SK-N-SH (cell line): ENCODE results near the gene FSIP1. TPM values are rescaled to one million over a fixed set of nuclear protein-coding genes. Genes with fewer than 3 reads are reported as not detected.
A peak's percentile ranks its signal among the peaks of the same experiment; 100 is the strongest.

ENCODE experiments used
- CTCF ChIA-PET: fragments of 300-600, 350-600 bp; formaldehyde crosslinking; extraction: SDS; loops from one replicate; lab custom pipeline; 2021; lab: Yijun Ruan, JAX
- POLR2A ChIA-PET: fragments of 350-600 bp; sonication (Branson Sonifier 250); formaldehyde crosslinking; extraction: SDS; loops from one replicate; lab custom pipeline; 2020; ENCODE audit warnings: antibody characterized with exemption, inconsistent platforms; lab: Yijun Ruan, JAX
- DNase-seq: peaks from one replicate; pipeline ENCODE4 v3.0.0; 2012
- H2AFZ ChIP-seq: fragments of 200-600 bp; sonication (generic); 2 replicates; pipeline ENCODE4 v1.8.1; 2016; ENCODE audit warnings: antibody characterized with exemption, mild to moderate bottlenecking, low read depth
- H3F3A ChIP-seq: fragments of 200-600 bp; sonication (generic); replicated peaks from 2 replicates; pipeline ENCODE3; 2016; ENCODE audit warnings: antibody characterized with exemption, mild to moderate bottlenecking; ENCODE audit not compliant: insufficient read depth
- H3K27ac ChIP-seq, 2 experiments: fragments of 200-500 bp in 1 of 2; fragments of 200-600 bp in 1 of 2; sonication (Bioruptor generic) in 1 of 2; sonication (generic), shearing (Covaris generic) in 1 of 2; 2 replicates each; pipeline versions ENCODE4 v1.5.1 to v1.6.1; 2014 to 2016; ENCODE audit warnings: low read depth in 2 of 2, inconsistent platforms in 1 of 2, low read length in 1 of 2, mild to moderate bottlenecking in 1 of 2, mixed read lengths in 1 of 2
- H3K27me3 ChIP-seq: fragments of 200-600 bp; sonication (generic), shearing (Covaris generic); 2 replicates; pipeline ENCODE4 v1.6.1; 2016; ENCODE audit warnings: mixed run types; ENCODE audit not compliant: insufficient read depth
- H3K36me3 ChIP-seq, 2 experiments: fragments of 200-500 bp in 1 of 2; fragments of 200-600 bp in 1 of 2; sonication (Bioruptor generic) in 1 of 2; sonication (generic) in 1 of 2; replicated peaks in 1 of 2; 2 replicates each; pipeline versions ENCODE3 to v1.5.1; 2014 to 2016; ENCODE audit warnings: low read length in 1 of 2, mild to moderate bottlenecking in 1 of 2; ENCODE audit not compliant: insufficient read depth in 2 of 2, control insufficient read depth in 1 of 2
- H3K4me1 ChIP-seq, 2 experiments: fragments of 200-500 bp in 1 of 2; fragments of 200-600 bp in 1 of 2; sonication (Bioruptor generic) in 1 of 2; sonication (generic), shearing (Covaris generic) in 1 of 2; 2 replicates each; pipeline versions ENCODE4 v1.5.1 to v1.6.1; 2014 to 2016; ENCODE audit warnings: low read depth in 1 of 2, low read length in 1 of 2, mixed run types in 1 of 2; ENCODE audit not compliant: insufficient read depth in 2 of 2, control insufficient read depth in 1 of 2
- H3K4me2 ChIP-seq: fragments of 200-600 bp; sonication (generic), shearing (Covaris generic); 2 replicates; pipeline ENCODE4 v1.6.1; 2017; ENCODE audit warnings: mixed run types
- H3K4me3 ChIP-seq, 2 experiments: fragments of 200-500 bp in 1 of 2; fragments of 200-600 bp in 1 of 2; sonication (Bioruptor generic) in 1 of 2; sonication (generic), shearing (Covaris generic) in 1 of 2; 2 replicates each; pipeline versions ENCODE4 v1.5.1 to v1.8.1; 2014 to 2016; ENCODE audit warnings: low read depth in 2 of 2, inconsistent platforms in 1 of 2, low read length in 1 of 2, mild to moderate bottlenecking in 1 of 2, mixed read lengths in 1 of 2, moderate library complexity in 1 of 2
- H3K79me2 ChIP-seq: fragments of 200-600 bp; sonication (generic); 2 replicates; pipeline ENCODE4 v1.8.1; 2017; ENCODE audit warnings: mild to moderate bottlenecking; ENCODE audit not compliant: insufficient read depth
- H3K9ac ChIP-seq: fragments of 200-600 bp; sonication (generic); 2 replicates; pipeline ENCODE4 v1.6.1; 2017; ENCODE audit warnings: mixed run types
- H3K9me2 ChIP-seq: fragments of 200-600 bp; sonication (generic); 2 replicates; pipeline ENCODE4 v1.6.1; 2017; ENCODE audit warnings: mixed run types
- H3K9me3 ChIP-seq: fragments of 200-600 bp; sonication (generic); 2 replicates; pipeline ENCODE4 v1.6.1; 2017; ENCODE audit warnings: mixed run types, mild to moderate bottlenecking, moderate library complexity
- H4K20me1 ChIP-seq: fragments of 200-600 bp; sonication (generic); 2 replicates; pipeline ENCODE4 v1.6.1; 2017; ENCODE audit warnings: mild to moderate bottlenecking, mixed run types; ENCODE audit not compliant: insufficient read depth
- CHD2 ChIP-seq: fragments of 150-350 bp; IDR thresholded peaks from 2 replicates; pipeline ENCODE4 v1.6.1; 2018; ENCODE audit warnings: low read length; ENCODE audit not compliant: partially characterized antibody
- ELF1 ChIP-seq: IDR thresholded peaks from 2 replicates; pipeline ENCODE4 v1.4.0; 2012
- EP300 ChIP-seq, 2 experiments: IDR thresholded peaks; 2 replicates each; pipeline versions ENCODE4 v1.4.0 to v1.6.1; 2012; ENCODE audit warnings: borderline replicate concordance in 1 of 2, low read depth in 1 of 2, low read length in 1 of 2
- EZH2phosphoT487 ChIP-seq: fragments of 200-600 bp; sonication (generic); IDR thresholded peaks from 2 replicates; pipeline ENCODE4 v1.6.1; 2017; ENCODE audit warnings: low read depth, mixed run types, mild to moderate bottlenecking, antibody characterized with exemption, moderate library complexity, borderline replicate concordance
- FOXJ3 ChIP-seq: sonication (generic); formaldehyde crosslinking; IDR thresholded peaks from 2 replicates; pipeline ENCODE4 v1.5.1; 2020; ENCODE audit warnings: mild to moderate bottlenecking, missing genetic modification reagents
- FOXM1 ChIP-seq: IDR thresholded peaks from 2 replicates; pipeline ENCODE4 v1.4.0; 2012; ENCODE audit warnings: low read depth, mild to moderate bottlenecking
- GABPA ChIP-seq: IDR thresholded peaks from 2 replicates; pipeline ENCODE4 v1.4.0; 2012; ENCODE audit warnings: low read depth, mild to moderate bottlenecking
- GATA2 ChIP-seq: sonication (generic); formaldehyde crosslinking; IDR thresholded peaks from 2 replicates; pipeline ENCODE4 v1.5.0; 2020; ENCODE audit warnings: mild to moderate bottlenecking, missing genetic modification reagents
- IRF3 ChIP-seq: fragments of 150-350 bp; IDR thresholded peaks from 2 replicates; pipeline ENCODE4 v1.6.1; 2016; ENCODE audit warnings: mild to moderate bottlenecking, low read depth, low read length
- JUND ChIP-seq: IDR thresholded peaks from 2 replicates; pipeline ENCODE4 v1.4.0; 2012
- MAX ChIP-seq: IDR thresholded peaks from 2 replicates; pipeline ENCODE4 v1.4.0; 2012; ENCODE audit warnings: low read depth
- MEF2A ChIP-seq: IDR thresholded peaks from 2 replicates; pipeline ENCODE4 v1.4.0; 2012; ENCODE audit warnings: low read depth, borderline replicate concordance
- NFIC ChIP-seq: IDR thresholded peaks from 2 replicates; pipeline ENCODE4 v1.4.0; 2012; ENCODE audit warnings: borderline replicate concordance
- PBX3 ChIP-seq: IDR thresholded peaks from 2 replicates; pipeline ENCODE4; 2012
- POLR2AphosphoS5 ChIP-seq: IDR thresholded peaks from 2 replicates; pipeline ENCODE4 v1.6.1; 2012; ENCODE audit warnings: low read depth, low read length
- RAD21 ChIP-seq: IDR thresholded peaks from 2 replicates; pipeline ENCODE4 v1.6.1; 2012; ENCODE audit warnings: mild to moderate bottlenecking, low read length
- RCOR1 ChIP-seq: fragments of 150-350 bp; IDR thresholded peaks from 2 replicates; pipeline ENCODE4 v1.6.1; 2017; ENCODE audit warnings: antibody characterized with exemption, low read length
- REST ChIP-seq: IDR thresholded peaks from 2 replicates; pipeline ENCODE4 v1.6.1; 2012; ENCODE audit warnings: mild to moderate bottlenecking, low read depth, low read length, moderate library complexity
- RFX5 ChIP-seq: IDR thresholded peaks from 2 replicates; pipeline ENCODE4 v1.6.1; 2012; ENCODE audit warnings: mild to moderate bottlenecking, improper control_type of control experiment, low read length
- SIN3A ChIP-seq: IDR thresholded peaks from 2 replicates; pipeline ENCODE4 v1.6.1; 2012; ENCODE audit warnings: low read depth, mild to moderate bottlenecking, low read length, moderate library complexity, borderline replicate concordance
- TAF1 ChIP-seq: IDR thresholded peaks from 2 replicates; pipeline ENCODE4 v1.6.1; 2012; ENCODE audit warnings: low read depth, mild to moderate bottlenecking, low read length, moderate library complexity, borderline replicate concordance
- TCF12 ChIP-seq: IDR thresholded peaks from 2 replicates; pipeline ENCODE4 v1.4.0; 2012
- TEAD4 ChIP-seq: IDR thresholded peaks from 2 replicates; pipeline ENCODE4 v1.4.0; 2012; ENCODE audit warnings: mild to moderate bottlenecking, borderline replicate concordance; ENCODE audit not compliant: insufficient read depth
- USF1 ChIP-seq: IDR thresholded peaks from 2 replicates; pipeline ENCODE4 v1.4.0; 2012; ENCODE audit warnings: low read depth, borderline replicate concordance
- USF2 ChIP-seq: fragments of 150-350 bp; IDR thresholded peaks from 2 replicates; pipeline ENCODE4 v1.6.1; 2017; ENCODE audit warnings: antibody characterized with exemption, low read length, low read depth, borderline replicate concordance
- YY1 ChIP-seq: IDR thresholded peaks from 2 replicates; pipeline ENCODE4 v1.4.0; 2012; ENCODE audit warnings: low read depth, mild to moderate bottlenecking
- WGBS: methylation state at CpG from one replicate; pipeline ENCODE4 v1.1.6; 2017; ENCODE audit warnings: low lambda C conversion rate; 5-methylcytosine and 5-hydroxymethylcytosine counted together
- polyA plus RNA-seq, 3 experiments: library from polyadenylated mRNA; depleted of rRNA; stranded (reverse); fragments of >200 nt; gene quantifications; 2 replicates each; pipeline ENCODE4 v1.2.3, GENCODE V29; 2012

FSIP1 gene
- 0.43 and 0.45 TPM in 2 replicates for polyA plus RNA-seq (2012; rRNA removed)
- polyA plus RNA-seq (2012; cell fraction: cytosol; rRNA removed), result 0.49 and 0.59 TPM in 2 replicates
- polyA plus RNA-seq (2012; cell fraction: nucleus; rRNA removed), result 0.43 and 0.85 TPM in 2 replicates

- Histone ChIP-seq H3K36me3 (no peaks in the 10 kb centered on the region), H3K4me1 (peaks cover 1 to 16% of the 10 kb centered on the region in 2 experiments; a peak in 2 of 4 replicates), H3K27me3 (no peaks in the 10 kb centered on the region), H3K4me3 (peak within 1 kb of the TSS; percentile 67 to 87), H3K79me2 (peaks cover 25% of the 10 kb centered on the region), H4K20me1 (no peaks in the 10 kb centered on the region), H3K27ac (peak within 1 kb of the TSS; percentile 87 to 95), H3K9me2 (no peaks in the 10 kb centered on the region), H3K4me2 (peak within 1 kb of the TSS; percentile 91), H3F3A (peaks cover 27% of the 10 kb centered on the region), H3K9ac (peak within 1 kb of the TSS; percentile 79), H3K9me3 (no peaks in the 10 kb centered on the region), H2AFZ (peak within 1 kb of the TSS; percentile 85)
- WGBS, result 0% methylated on average over 13 of the region's 64 CpGs
- DNase-seq, result peak; percentile 97
- CTCF ChIA-PET, result interaction anchor here (0.8 to 1.8 kb wide), 6 partner anchors 26 to 1083 kb away, joined by 3 to 7 read pairs (median 4); partner anchors contain the start of gene EIF2AK4
- POLR2A ChIA-PET, result interaction anchor here (1.2 to 1.8 kb wide), 3 partner anchors 97 to 151 kb away, joined by 3 to 6 read pairs (median 3); partner anchors contain the start of gene EIF2AK4
- TF ChIP-seq REST, result peak; percentile 55
- TF ChIP-seq USF1, result no peak
- TF ChIP-seq EP300 (IDR thresholded peaks at IDR 0.05; ENCODE audit: borderline replicate concordance in 1 of 2, low read depth in 1 of 2, low read length in 1 of 2), result no peak
- peak; percentile 87 for TF ChIP-seq PBX3
- peak; percentile 100 for TF ChIP-seq CHD2
- TF ChIP-seq JUND, result no peak
- TF ChIP-seq RCOR1, result peak; percentile 50; the same call in 1 of the 2 replicates
- TF ChIP-seq EZH2phosphoT487, result no peak
- TF ChIP-seq POLR2AphosphoS5, result peak; percentile 87
- no peak for TF ChIP-seq NFIC
- no peak for TF ChIP-seq FOXJ3
- TF ChIP-seq GABPA, result peak; percentile 77
- no peak; the same call in 1 of the 2 replicates for TF ChIP-seq TCF12
- no peak for TF ChIP-seq IRF3
- TF ChIP-seq USF2, result no peak
- no peak for TF ChIP-seq GATA2 (CRISPR knock-in tag)
- TF ChIP-seq TEAD4, result no peak
- no peak for TF ChIP-seq RAD21
- peak; percentile 75; the same call in 1 of the 2 replicates for TF ChIP-seq MAX
- 0 out of 2 replicates have a peak, but pooled peaks have one; percentile 9 for TF ChIP-seq YY1
- TF ChIP-seq RFX5, result 0 out of 2 replicates have a peak, but pooled peaks have one; percentile 70
- TF ChIP-seq TAF1, result peak; percentile 88
- peak; percentile 93 for TF ChIP-seq ELF1
- TF ChIP-seq FOXM1, result no peak
- no peak for TF ChIP-seq MEF2A
- TF ChIP-seq SIN3A, result no peak; the same call in none of the 2 replicates
Measured at GRCh38 chr15:39782441-39783138, at the start of gene FSIP1. Gene FSIP1, minus strand, starts transcription at chr15:39782841. Its CDS starts 6,317 bp downstream, at chr15:39776524.
